Ovary (tissue), 3 donors: ENCODE data around the gene INPP5A.

Experiments used
- CTCF ChIP-seq, 3 donors: fragments of 450-650 bp in 2 of 3; fragments of 200-600 bp in 1 of 3; IDR thresholded peaks; one replicate each; pipeline versions ENCODE4 v1.5.1 to v1.8.0; 2016 to 2022; ENCODE audit warnings: antibody characterized with exemption in 3 of 3, mild to moderate bottlenecking in 1 of 3
- POLR2A ChIP-seq: fragments of 450-650 bp; IDR thresholded peaks from one replicate; pipeline ENCODE4 v1.6.1; 2017; ENCODE audit warnings: antibody characterized with exemption, mild to moderate bottlenecking, moderate library complexity
- donor health status: DM: no; HTN: no; CAD: no.

- TF ChIP-seq CTCF (IDR thresholded peaks at IDR 0.05) (no peak), POLR2A (no peak)
Measured at GRCh38 chr10:132601567-132601966, 64.0 kb downstream of the INPP5A start.
